GM12878 (cell line): ENCODE results near the gene AK4. TPM values are rescaled to one million over a fixed set of nuclear protein-coding genes. Genes with fewer than 3 reads are reported as not detected.

Source experiments
- ATAC-seq: fragments of 200-7000 bp; cut with Tn5 transposase; 3 replicates; pipeline ENCODE4 v1.9.1; 2020; ENCODE audit warnings: mild to moderate bottlenecking, moderate library complexity
- BruUV-seq: library from RNA; stranded (reverse); fragments of 400-500 nt; replicated peaks from 2 replicates; lab custom pipeline; 2021; lab: Mats Ljungman, UMichigan
- CTCF ChIA-PET: fragments of 300-600 bp; sonication (Branson Sonifier 250); formaldehyde crosslinking; extraction: SDS; loops from one replicate; lab custom pipeline; 2021; ENCODE audit warnings: inconsistent platforms; lab: Yijun Ruan, JAX
- POLR2A ChIA-PET: fragments of 350-600 bp; formaldehyde crosslinking; extraction: SDS; loops from one replicate; lab custom pipeline; 2021; ENCODE audit warnings: inconsistent platforms; lab: Charles Lee
- RAD21 ChIA-PET: fragments of 300-600 bp; sonication (Branson Sonifier 250); formaldehyde crosslinking; loops from one replicate; lab custom pipeline; 2023; ENCODE audit warnings: antibody characterized with exemption; ENCODE audit not compliant: unreplicated experiment; lab: Charles Lee
- SMC1A ChIA-PET: fragments of 300-600 bp; sonication (Branson Sonifier 250); formaldehyde crosslinking; loops from one replicate; lab custom pipeline; 2023; ENCODE audit not compliant: unreplicated experiment, uncharacterized antibody; lab: Charles Lee
- DNase-seq: peaks from one replicate; pipeline ENCODE4 v3.0.0-alpha.2; 2011; ENCODE audit warnings: low read depth, low spot score
- FAIRE-seq: peaks from 3 replicates; lab custom pipeline; 2011; peaks lifted over from hg19 to GRCh38; lab: Jason Lieb, UNC
- H2AFZ ChIP-seq: 2 replicates; pipeline ENCODE4 v1.6.0; 2011; ENCODE audit warnings: low read depth, low read length, control low read depth; ENCODE audit not compliant: control insufficient read depth
- H3K27ac ChIP-seq: 2 replicates; pipeline ENCODE4 v1.5.1; 2011; ENCODE audit warnings: control low read depth; ENCODE audit not compliant: control insufficient read depth, insufficient read depth
- H3K27me3 ChIP-seq, 2 experiments: replicated peaks in 1 of 2; 2 replicates each; pipeline versions ENCODE4 v1.6.0 to v1.6.1; 2011; ENCODE audit warnings: low read length in 1 of 2; ENCODE audit not compliant: control insufficient read depth in 2 of 2, insufficient read depth in 2 of 2
- H3K36me3 ChIP-seq, 2 experiments: 2 replicates each; pipeline ENCODE4 v1.5.1; 2011; ENCODE audit warnings: low read length in 1 of 2; ENCODE audit not compliant: control insufficient read depth in 2 of 2, insufficient read depth in 2 of 2
- H3K4me1 ChIP-seq: 2 replicates; pipeline ENCODE4 v1.6.1; 2011; ENCODE audit warnings: mild to moderate bottlenecking, low read length, moderate library complexity, mixed read lengths; ENCODE audit not compliant: control insufficient read depth, insufficient read depth
- H3K4me2 ChIP-seq: 2 replicates; pipeline ENCODE4 v1.6.0; 2011; ENCODE audit warnings: control low read depth; ENCODE audit not compliant: control insufficient read depth, insufficient read depth
- H3K4me3 ChIP-seq: fragments of 200-600 bp; sonication (generic); 2 replicates; pipeline ENCODE4 v1.5.1; 2016
- H3K79me2 ChIP-seq: 2 replicates; pipeline ENCODE4 v1.6.0; 2011; ENCODE audit warnings: low read length; ENCODE audit not compliant: control insufficient read depth, insufficient read depth
- H3K9ac ChIP-seq: 2 replicates; pipeline ENCODE4 v1.8.0; 2011; ENCODE audit warnings: low read length, control low read depth, mixed read lengths; ENCODE audit not compliant: control insufficient read depth, insufficient read depth
- H3K9me3 ChIP-seq: replicated peaks from 3 replicates; pipeline ENCODE4 v1.5.1; 2011; ENCODE audit warnings: mild to moderate bottlenecking, low read length; ENCODE audit not compliant: control insufficient read depth, insufficient read depth
- H4K20me1 ChIP-seq: 2 replicates; pipeline ENCODE4 v1.6.0; 2011; ENCODE audit not compliant: control insufficient read depth, insufficient read depth
- ATF7 ChIP-seq: fragments of 450-650 bp; IDR thresholded peaks from 2 replicates; pipeline ENCODE4 v1.6.1; 2016; ENCODE audit warnings: low read depth, mild to moderate bottlenecking
- BCL11A ChIP-seq: IDR thresholded peaks from 2 replicates; pipeline ENCODE4 v1.6.1; 2011; ENCODE audit warnings: low read depth, low read length
- CEBPB ChIP-seq, 2 experiments: fragments of 150-350 bp in 1 of 2; IDR thresholded peaks; 2 replicates each; pipeline ENCODE4 v1.6.1; 2012 to 2014; ENCODE audit warnings: low read depth in 2 of 2, low read length in 2 of 2, borderline replicate concordance in 1 of 2, inconsistent platforms in 1 of 2
- EGR1 ChIP-seq, 2 experiments: IDR thresholded peaks; 1 replicate in 1 of 2; 2 replicates in 1 of 2; pipeline ENCODE4 v1.6.1; 2011 to 2012; ENCODE audit warnings: low read depth in 2 of 2, low read length in 2 of 2, borderline replicate concordance in 1 of 2, mild to moderate bottlenecking in 1 of 2, moderate library complexity in 1 of 2
- EP300 ChIP-seq, 2 experiments: fragments of 150-350 bp in 1 of 2; IDR thresholded peaks; 2 replicates each; pipeline ENCODE4 v1.6.1; 2011 to 2012; ENCODE audit warnings: low read depth in 2 of 2, low read length in 2 of 2, borderline replicate concordance in 1 of 2, improper control_type of control experiment in 1 of 2, inconsistent platforms in 1 of 2; ENCODE audit not compliant: control insufficient read depth in 1 of 2
- IKZF1 ChIP-seq: fragments of 450-650 bp; conservative IDR thresholded peaks from 2 replicates; pipeline ENCODE4 v1.6.1; 2017; ENCODE audit warnings: antibody characterized with exemption, mild to moderate bottlenecking
- JUND ChIP-seq: IDR thresholded peaks from 2 replicates; pipeline ENCODE4 v1.6.1; 2012; ENCODE audit warnings: low read depth, mild to moderate bottlenecking, low read length, improper control_type of control experiment, moderate library complexity
- KLF5 ChIP-seq: fragments of 450-650 bp; IDR thresholded peaks from 2 replicates; pipeline ENCODE4 v1.6.1; 2014; ENCODE audit warnings: mild to moderate bottlenecking; ENCODE audit not compliant: partially characterized antibody
- RAD21 ChIP-seq: IDR thresholded peaks from 2 replicates; pipeline ENCODE4 v1.6.1; 2011; ENCODE audit warnings: mild to moderate bottlenecking, low read depth, low read length, moderate library complexity; ENCODE audit not compliant: insufficient read depth
- RUNX3 ChIP-seq: IDR thresholded peaks from 2 replicates; pipeline ENCODE4 v1.6.1; 2012; ENCODE audit warnings: low read length, inconsistent platforms
- SIX5 ChIP-seq: IDR thresholded peaks from 2 replicates; pipeline ENCODE4 v1.6.1; 2011; ENCODE audit warnings: mild to moderate bottlenecking, low read depth, low read length, moderate library complexity; ENCODE audit not compliant: severe bottlenecking
- SMC3 ChIP-seq: IDR thresholded peaks from 2 replicates; pipeline ENCODE4 v1.6.1; 2011; ENCODE audit warnings: low read length, improper control_type of control experiment, borderline replicate concordance
- SUPT20H ChIP-seq: IDR thresholded peaks from 2 replicates; pipeline ENCODE4 v1.6.1; 2011; ENCODE audit warnings: low read depth, mild to moderate bottlenecking, low read length, moderate library complexity, borderline replicate concordance; ENCODE audit not compliant: control insufficient read depth
- TCF3 ChIP-seq: IDR thresholded peaks from 2 replicates; pipeline ENCODE4 v1.6.1; 2012; ENCODE audit warnings: low read depth, mild to moderate bottlenecking, low read length, borderline replicate concordance; ENCODE audit not compliant: insufficient read depth
- WRNIP1 ChIP-seq: IDR thresholded peaks from 2 replicates; pipeline ENCODE4 v1.6.1; 2011; ENCODE audit warnings: low read depth, low read length, improper control_type of control experiment, borderline replicate concordance
- ZBED1 ChIP-seq: IDR thresholded peaks from 2 replicates; pipeline ENCODE4 v1.6.1; 2016; ENCODE audit warnings: borderline replicate concordance
- WGBS: methylation state at CpG from one replicate; pipeline ENCODE4 v1.1.6; 2016; ENCODE audit warnings: low lambda C conversion rate; ENCODE audit not compliant: insufficient replicate concordance, insufficient coverage; ENCODE audit errors: missing lambda C conversion rate; 5-methylcytosine and 5-hydroxymethylcytosine counted together
- in situ Hi-C: fragments of 300-500 bp; cut with MboI; formaldehyde crosslinking; loops from 9 replicates; pipeline ENCODE4 v1.14.3; 2018; ENCODE audit warnings: mixed read lengths
- intact Hi-C: fragments of 100-400 bp; cut with micrococcal nuclease; formaldehyde crosslinking; loops from one replicate; pipeline ENCODE4 v1.14.2; 2022; ENCODE audit not compliant: unreplicated experiment
- polyA plus RNA-seq, 11 experiments: library from polyadenylated mRNA; depleted of rRNA in 4 of 11; unstranded in 6 of 11; stranded (reverse) in 5 of 11; fragments of >200 nt; fragmentation: Nextera tagmentation in 4 of 11; fragmentation: Illumina TruSeq in 1 of 11; extraction: Ambion mirVana in 4 of 11; extraction: Trizol in 1 of 11; gene quantifications; 1 replicate in 1 of 11; 2 replicates in 10 of 11; pipeline versions ENCODE4 v1.2.1 to v1.2.3, GENCODE V29; 2011 to 2016; ENCODE audit warnings: inconsistent platforms in 2 of 11, missing spikeins in 2 of 11, low read depth in 1 of 11
- total RNA-seq, 4 experiments: library from RNA; depleted of rRNA in 3 of 4; stranded (reverse); fragments of >200 nt in 3 of 4; fragmentation: Illumina TruSeq in 1 of 4; extraction: Trizol in 1 of 4; gene quantifications; 2 replicates each; pipeline versions ENCODE4 v1.2.1 to v1.2.3, GENCODE V29; 2013 to 2021

AK4 gene
- total and polyA plus RNA-seq, 10 of the 15 experiments (the other 5 are each of a cell fraction or from before 2014, with no cell fraction given), result 23.9 to 161 (median 49.0) TPM

- peaks cover 3% of the 10 kb centered on the region; the same call in 1 of the 2 replicates for H4K20me1 ChIP-seq
- no peaks in the 10 kb centered on the region for H3K27me3 ChIP-seq
- 0% methylated on average over 1 of the region's 1 CpG for WGBS
- no peak overlapping the region for H3K4me2 ChIP-seq
- ATAC-seq (no peak), DNase-seq (no peak), FAIRE-seq (no peak)
- H3K4me1 ChIP-seq, result peaks cover 18% of the 10 kb centered on the region
- no peak overlapping the region for H2AFZ ChIP-seq
- no peaks in the 10 kb centered on the region; the same call in 2 of the 3 replicates for H3K9me3 ChIP-seq
- peaks cover 71% of the 10 kb centered on the region for H3K79me2 ChIP-seq
- no TSS peak for BruUV-seq
- in situ Hi-C loops, result no loop called here
- H3K4me3 ChIP-seq, result no peak overlapping the region
- H3K9ac ChIP-seq, result no peak overlapping the region
- no peak overlapping the region for H3K27ac ChIP-seq
- TF ChIP-seq IKZF1 (no peak), WRNIP1 (no peak), ATF7 (no peak), TCF3 (no peak), CEBPB (IDR thresholded peaks at IDR 0.05; ENCODE audit: borderline replicate concordance in 1 of 2, low read depth in 2 of 2, low read length in 2 of 2) (no peak), SMC3 (no peak), EP300 (IDR thresholded peaks at IDR 0.05; ENCODE audit: borderline replicate concordance in 1 of 2, control insufficient read depth in 1 of 2, low read depth in 2 of 2, low read length in 2 of 2) (no peak), KLF5 (no peak), RAD21 (no peak), SUPT20H (no peak), BCL11A (no peak), EGR1 (IDR thresholded peaks at IDR 0.05; ENCODE audit: borderline replicate concordance in 1 of 2, low read depth in 2 of 2, low read length in 2 of 2) (no peak), ZBED1 (no peak), RUNX3 (no peak), JUND (no peak), SIX5 (no peak)
- RAD21 ChIA-PET, result no interaction called here
- CTCF ChIA-PET, result interaction anchor here (1.2 kb wide), 1 partner anchor 28 kb away, joined by 4 read pairs; no protein-coding TSS in a partner anchor
- 0 out of 4 replicates have a peak, but pooled peaks cover 0 to 4% of the 10 kb centered on the region in 2 experiments for H3K36me3 ChIP-seq
- POLR2A ChIA-PET, result interaction anchor here (1.3 kb wide), 1 partner anchor 14 kb away, joined by 5 read pairs; no protein-coding TSS in a partner anchor
- intact Hi-C loops, result no loop called here
- SMC1A ChIA-PET, result no interaction called here
Measured at GRCh38 chr1:65179148-65179547, 31.1 kb downstream of the AK4 start.
